Tibial nerve (tissue), 3 donors: ENCODE results near the gene TEPSIN.

Experiments
- CTCF ChIP-seq, 5 experiments: fragments of 200-600 bp in 3 of 5; fragments of 450-650 bp in 2 of 5; sonication (generic) in 3 of 5; IDR thresholded peaks; one replicate each; pipeline ENCODE4 v1.5.1; 2016 to 2019; ENCODE audit warnings: antibody characterized with exemption in 5 of 5, mild to moderate bottlenecking in 3 of 5, moderate library complexity in 2 of 5
- POLR2A ChIP-seq, 2 donors: fragments of 450-650 bp; IDR thresholded peaks; one replicate each; pipeline ENCODE4 v1.6.1; 2017; ENCODE audit warnings: antibody characterized with exemption in 2 of 2, mild to moderate bottlenecking in 2 of 2, moderate library complexity in 2 of 2

- TF ChIP-seq CTCF (IDR thresholded peaks at IDR 0.05) (no peak), POLR2A (IDR thresholded peaks at IDR 0.05) (no peak)
Observed at GRCh38 chr17:81194941-81195901, 43.6 kb downstream of the TEPSIN start.
